HG02678 (cell line): ENCODE data around the gene ZNF787.
"Not testable (repeated sequence)": the region's sequence is repeated elsewhere in the genome, so short reads cannot be mapped to it uniquely, and the experiment has no call there.

Experiments
- ATAC-seq: cut with Tn5 transposase; IDR thresholded peaks from one replicate; pipeline ENCODE4 v1.9.1; 2021; ENCODE audit warnings: mild to moderate bottlenecking, moderate library complexity; ENCODE audit not compliant: unreplicated experiment

ZNF787 gene

DNA sequence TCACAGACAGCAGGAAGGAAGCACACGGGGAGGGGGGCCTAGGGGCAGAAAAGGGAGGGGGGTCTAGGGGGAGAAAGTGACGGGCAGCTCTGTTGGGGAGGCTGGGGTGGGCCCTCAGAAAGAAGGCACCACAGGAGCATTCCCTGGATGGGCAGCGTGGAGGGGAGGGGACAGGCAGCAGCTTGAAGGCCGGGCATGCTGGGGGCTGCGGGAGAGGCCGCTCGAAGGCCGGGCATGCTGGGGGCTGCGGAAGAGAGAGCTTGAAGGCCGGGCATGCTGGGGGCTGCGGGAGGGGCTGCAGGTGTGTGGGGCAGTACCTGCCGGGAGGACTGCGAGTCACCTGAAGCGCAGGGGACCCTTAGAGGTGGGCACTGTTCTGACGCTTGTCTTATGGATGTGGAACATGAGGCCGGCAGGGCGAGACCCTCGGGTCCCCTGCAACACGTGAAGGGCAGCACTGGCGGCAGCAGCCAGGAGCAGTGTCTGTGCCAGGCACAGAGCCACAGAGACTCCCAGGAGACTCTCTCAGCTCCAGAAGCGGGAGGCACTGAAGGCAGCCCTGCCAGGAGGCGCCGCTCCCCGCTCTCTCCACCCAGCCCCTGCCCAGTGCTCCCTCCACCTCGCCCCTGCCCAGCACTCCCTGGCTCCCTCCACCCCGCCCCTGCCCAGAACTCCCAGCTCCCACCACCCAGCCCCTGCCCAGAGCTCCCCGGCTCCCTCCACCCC lies 13.3 kb downstream of the ZNF787 start:
- no peak for ATAC-seq

DNA sequence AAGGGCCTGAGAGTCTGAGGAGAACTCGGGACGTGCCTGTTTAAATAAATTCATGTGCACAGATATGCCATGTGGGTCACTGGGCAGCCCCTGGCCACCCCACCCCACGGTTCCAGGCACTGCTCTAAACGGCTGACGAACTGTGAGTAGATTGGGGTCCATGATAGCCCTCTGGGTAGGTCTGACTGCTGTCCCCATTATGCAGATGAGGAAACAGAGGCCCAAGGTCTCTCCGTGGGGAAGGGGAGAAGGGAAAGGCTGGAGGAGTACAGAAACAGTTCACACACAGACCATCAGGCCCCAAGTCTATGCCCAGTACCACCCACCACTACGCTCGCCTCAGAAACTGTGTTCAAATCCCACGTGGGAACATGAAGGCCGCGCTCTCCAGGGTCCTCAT lies 14.1 kb downstream of the ZNF787 start:
- no peak for ATAC-seq

GRCh38 chr19:56106397-56106849 lies 14.7 kb downstream of the ZNF787 start:
- no peak for ATAC-seq

DNA sequence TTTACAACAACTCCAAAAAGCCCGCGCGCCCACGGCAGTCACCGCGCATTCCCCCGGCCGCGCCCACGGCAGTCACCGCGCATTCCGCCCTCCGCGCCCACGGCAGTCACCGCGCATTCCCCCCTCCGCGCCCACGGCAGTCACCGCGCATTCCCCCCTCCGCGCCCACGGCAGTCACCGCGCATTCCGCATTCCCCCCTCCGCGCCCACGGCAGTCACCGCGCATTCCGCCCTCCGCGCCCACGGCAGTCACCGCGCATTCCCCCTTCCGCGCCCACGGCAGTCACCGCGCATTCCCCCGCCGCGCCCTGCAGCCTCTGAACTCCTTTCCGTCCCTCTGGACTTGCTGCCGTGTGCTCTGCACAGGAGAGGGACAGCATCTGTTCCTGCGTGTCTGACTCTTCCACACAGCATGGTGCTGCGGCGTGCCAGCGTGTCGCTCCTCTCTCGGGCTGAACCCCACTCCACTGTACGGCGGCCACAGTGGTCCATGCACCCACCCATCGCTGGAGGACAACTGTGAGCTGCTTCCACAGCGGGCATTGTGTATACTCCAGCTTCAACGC lies 15.2 kb downstream of the ZNF787 start:
- not testable (repeated sequence) for ATAC-seq

- no peak for ATAC-seq
Measured at GRCh38 chr19:56105090-56105701, 15.9 kb downstream of the ZNF787 start.

DNA sequence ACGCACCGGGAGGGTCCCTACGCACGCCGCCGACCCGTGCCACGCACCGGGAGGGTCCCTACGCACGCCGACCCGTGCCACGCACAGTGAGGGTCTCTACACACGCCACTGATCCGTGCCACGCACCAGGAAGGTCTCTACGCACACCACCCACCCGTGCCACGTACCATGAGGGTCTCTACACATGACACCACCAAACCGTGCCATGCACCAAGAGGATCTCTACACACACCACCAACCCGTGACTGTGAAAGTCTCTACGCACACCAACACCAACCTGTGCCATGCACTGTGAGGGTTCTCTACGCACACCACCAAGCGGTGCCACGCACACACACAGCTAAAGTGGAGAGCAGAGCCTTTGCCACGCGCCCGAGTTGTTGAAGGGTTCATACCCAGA lies 16.7 kb downstream of the ZNF787 start:
- ATAC-seq = no peak

DNA sequence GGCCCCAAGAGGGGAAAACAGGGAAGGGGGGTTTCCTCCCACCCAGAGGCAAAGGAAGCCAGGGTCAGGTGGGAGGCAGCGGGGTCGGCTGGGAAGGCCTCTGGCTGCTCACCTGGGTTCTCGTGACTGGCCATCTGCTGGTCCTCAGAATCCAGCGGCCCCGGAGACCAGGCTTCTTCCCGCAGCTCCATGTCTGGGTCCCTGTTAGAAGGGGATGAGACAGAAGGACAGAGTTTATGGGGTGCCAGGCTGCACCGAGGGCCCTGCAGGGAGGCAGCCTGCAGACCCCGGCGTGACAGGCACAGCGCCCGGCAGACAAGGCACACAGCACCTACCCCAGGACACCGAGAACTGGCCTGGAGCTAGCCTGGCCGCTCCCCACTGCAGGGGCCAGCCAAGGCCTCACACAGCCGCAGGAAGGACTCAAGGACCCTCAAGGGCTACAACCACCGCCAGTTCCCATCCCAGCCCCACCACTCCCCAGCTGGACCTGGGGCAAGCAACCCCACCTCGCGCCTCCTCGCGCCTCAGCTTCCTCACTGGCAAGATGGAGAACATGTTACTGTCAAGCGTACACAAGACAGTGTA lies 18.0 kb downstream of the ZNF787 start:
- ATAC-seq = no peak

DNA sequence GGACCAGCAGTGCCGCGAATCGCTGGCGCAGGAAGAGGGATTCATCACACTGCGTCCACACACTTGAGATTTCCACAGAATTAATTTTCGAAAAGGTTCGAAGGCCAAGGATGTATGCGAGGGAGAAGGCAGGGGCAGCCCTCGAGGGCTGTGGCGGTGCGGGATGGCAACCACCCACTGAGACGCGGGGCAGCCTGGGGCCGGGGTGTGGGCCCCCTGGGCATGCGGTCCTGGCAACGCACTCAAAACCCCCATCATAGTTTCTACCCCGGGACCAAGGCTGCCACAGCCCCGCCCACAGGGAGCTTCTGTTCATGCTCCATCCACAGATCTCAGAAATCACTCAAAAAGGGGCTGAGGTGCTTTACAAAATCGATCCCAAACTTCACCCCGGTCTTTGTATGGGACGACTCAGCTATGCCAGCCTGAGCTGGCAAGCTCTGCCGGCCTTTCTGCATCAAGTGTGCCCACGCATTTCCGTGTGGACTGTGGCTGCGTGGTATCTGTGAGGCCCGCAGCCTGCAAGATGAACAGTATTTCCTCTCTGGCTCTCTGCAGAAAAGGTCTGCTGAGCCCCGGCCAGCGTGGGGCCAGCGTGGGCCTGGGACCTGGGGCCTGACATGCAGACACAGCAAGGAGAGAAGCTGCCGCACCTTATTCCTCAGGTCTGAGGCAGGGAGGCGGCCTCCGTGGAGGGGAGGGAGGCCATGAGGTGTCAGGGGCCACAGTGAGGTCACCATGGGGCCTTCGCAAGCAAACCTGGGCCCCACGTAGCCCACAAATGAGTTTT lies 19.2 kb downstream of the ZNF787 start:
- no peak for ATAC-seq

- ATAC-seq = no peak
Measured at GRCh38 chr19:56101095-56101494, 20.0 kb downstream of the ZNF787 start.

- no peak for ATAC-seq
Measured at GRCh38 chr19:56099638-56100539, 21.2 kb downstream of the ZNF787 start.

DNA sequence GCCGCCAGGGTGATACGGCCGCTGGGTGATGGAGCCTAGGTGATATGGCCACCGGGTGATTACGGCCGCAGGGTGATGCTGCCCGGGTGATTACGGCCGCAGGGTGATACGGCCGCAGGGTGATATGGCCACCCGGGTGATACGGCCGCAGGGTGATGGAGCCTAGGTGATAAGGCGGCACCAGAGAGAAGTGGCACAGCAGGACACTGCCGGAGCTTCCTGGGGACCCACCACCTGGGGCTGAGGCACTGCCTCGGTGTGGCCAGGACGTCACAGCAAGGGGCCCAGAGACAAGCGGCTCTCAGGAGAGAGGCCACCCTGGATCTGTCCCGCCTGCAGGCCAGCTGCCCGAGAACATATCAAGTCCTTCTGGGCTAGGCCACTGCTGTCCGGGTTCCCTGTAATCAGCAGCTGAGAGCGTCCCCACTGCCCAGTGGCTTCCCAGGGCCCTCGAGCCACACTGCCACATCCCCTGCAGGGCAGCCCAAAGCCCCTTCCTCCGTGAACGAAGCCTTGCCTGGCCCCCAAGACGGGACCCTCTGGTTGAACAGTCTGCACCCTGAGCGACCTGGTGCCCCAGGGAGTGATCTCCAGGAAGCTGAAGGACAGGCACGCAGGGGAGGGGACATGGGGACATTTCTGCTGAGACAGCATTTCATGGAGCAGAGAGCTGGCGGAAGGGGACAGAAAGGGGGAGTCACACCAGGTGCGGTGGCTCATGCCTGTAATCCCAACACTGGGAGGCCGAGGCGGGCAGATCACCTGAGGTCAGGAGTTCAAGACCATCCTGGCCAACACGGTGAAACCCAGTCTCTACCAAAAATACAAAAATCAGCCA lies 22.1 kb downstream of the ZNF787 start:
- ATAC-seq = no peak

GRCh38 chr19:56098237-56098636 lies 22.9 kb downstream of the ZNF787 start:
- ATAC-seq = not testable (repeated sequence)

GRCh38 chr19:56097776-56098175 lies 23.3 kb downstream of the ZNF787 start:
- no peak for ATAC-seq

- no peak for ATAC-seq
Measured at GRCh38 chr19:56097306-56097705, 23.8 kb downstream of the ZNF787 start.

DNA sequence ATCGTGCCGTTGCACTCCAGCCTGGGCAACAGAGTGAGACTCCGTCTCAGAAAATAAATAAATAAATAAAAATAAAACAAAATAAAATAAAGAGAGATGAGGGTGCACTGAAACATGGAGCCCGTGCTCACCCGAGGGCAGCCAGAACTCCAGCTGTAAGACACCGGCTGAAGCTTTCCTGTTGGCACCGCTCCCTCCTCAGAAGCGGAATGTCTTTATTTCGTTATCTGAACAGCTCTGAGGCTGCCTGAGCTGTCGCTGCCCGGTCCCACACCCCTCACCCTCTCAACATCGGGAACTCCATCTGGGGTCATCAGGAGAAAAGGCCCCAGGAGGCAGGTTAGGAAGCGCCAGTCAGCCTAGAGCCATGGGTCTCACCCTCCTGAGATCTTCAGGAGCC lies 24.4 kb downstream of the ZNF787 start:
- no peak for ATAC-seq

DNA sequence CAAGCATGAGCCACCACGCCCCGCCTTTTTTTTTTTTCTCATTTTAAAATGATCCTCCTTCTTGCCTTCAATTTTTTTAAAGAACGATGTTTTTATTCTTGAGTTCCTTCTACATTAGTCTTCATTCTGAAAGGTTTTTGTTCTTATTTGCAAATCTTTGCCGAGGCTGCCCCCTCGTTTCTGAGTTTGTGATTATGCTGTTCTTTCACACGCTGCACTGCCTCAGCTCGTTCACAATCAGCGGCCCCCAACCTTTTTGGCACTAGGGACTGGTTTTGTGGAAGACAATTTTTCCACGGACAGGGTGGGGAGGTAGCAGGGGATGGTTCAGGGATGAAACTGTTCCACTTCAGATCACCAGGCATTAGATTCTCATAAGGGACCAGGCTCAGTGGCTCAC lies 26.6 kb downstream of the ZNF787 start:
- no peak for ATAC-seq

GRCh38 chr19:56092685-56093631 lies 28.1 kb downstream of the ZNF787 start:
- ATAC-seq = no peak
